ENCODE measurements around the gene TAAR2. TPM values are rescaled to one million over a fixed set of nuclear protein-coding genes. Genes with fewer than 3 reads are reported as not detected.

Gene TAAR2
- total RNA-seq, 1 experiment from 2014 or later, result not detected

- Histone ChIP-seq H3K27ac (ENCODE audit: low read depth, low read length) (no peak overlapping the region), H2AFZ (ENCODE audit: low read depth, low read length, poor library complexity, severe bottlenecking) (no peak overlapping the region), H3K4me3 (replicated peaks in 1 of 2; ENCODE audit: low read depth in 1 of 2, low read length in 2 of 2) (no peak overlapping the region), H3K4me2 (ENCODE audit: low read length) (no peak overlapping the region), H3K9ac (ENCODE audit: low read length) (no peak overlapping the region), H3K79me2 (ENCODE audit: insufficient read depth, low read length) (no peaks in the 10 kb centered on the region), H3K4me1 (ENCODE audit: control insufficient read depth in 1 of 2, insufficient read depth in 2 of 2, low read length in 2 of 2) (no peaks in the 10 kb centered on the region), H4K20me1 (ENCODE audit: insufficient read depth) (no peaks in the 10 kb centered on the region), H3K9me2 (ENCODE audit: insufficient read depth) (no peaks in the 10 kb centered on the region), H3K27me3 (ENCODE audit: insufficient read depth, low read length) (no peaks in the 10 kb centered on the region), H3K9me3 (ENCODE audit: control insufficient read depth in 1 of 2, insufficient read depth in 1 of 2, low read depth in 1 of 2, low read length in 2 of 2) (no peaks in the 10 kb centered on the region), H3K36me3 (ENCODE audit: control insufficient read depth in 1 of 2, insufficient read depth in 2 of 2, low read length in 2 of 2) (no peaks in the 10 kb centered on the region)
- ATAC-seq, result no peak
- RAD21 ChIA-PET (ENCODE audit: low non-redundant PET in 1 of 2, low total read pairs in 2 of 2, uncharacterized antibody in 2 of 2, unreplicated experiment in 2 of 2), result no interaction called here
- no TSS peak for BruUV-seq (replicated peaks)
- DNase-seq (ENCODE audit: low read depth, low spot score), result no peak
- TF ChIP-seq ATF3 (IDR thresholded peaks at IDR 0.05) (no peak), EZH2phosphoT487 (IDR thresholded peaks at IDR 0.05; ENCODE audit: borderline replicate concordance) (no peak), YY1 (IDR thresholded peaks at IDR 0.05; ENCODE audit: extremely low read depth, insufficient replicate concordance, low read depth, low read length) (no peak), POLR2AphosphoS5 (IDR thresholded peaks at IDR 0.05; ENCODE audit: low read depth, low read length) (no peak)
- TF ChIP-seq, protein P1, sequence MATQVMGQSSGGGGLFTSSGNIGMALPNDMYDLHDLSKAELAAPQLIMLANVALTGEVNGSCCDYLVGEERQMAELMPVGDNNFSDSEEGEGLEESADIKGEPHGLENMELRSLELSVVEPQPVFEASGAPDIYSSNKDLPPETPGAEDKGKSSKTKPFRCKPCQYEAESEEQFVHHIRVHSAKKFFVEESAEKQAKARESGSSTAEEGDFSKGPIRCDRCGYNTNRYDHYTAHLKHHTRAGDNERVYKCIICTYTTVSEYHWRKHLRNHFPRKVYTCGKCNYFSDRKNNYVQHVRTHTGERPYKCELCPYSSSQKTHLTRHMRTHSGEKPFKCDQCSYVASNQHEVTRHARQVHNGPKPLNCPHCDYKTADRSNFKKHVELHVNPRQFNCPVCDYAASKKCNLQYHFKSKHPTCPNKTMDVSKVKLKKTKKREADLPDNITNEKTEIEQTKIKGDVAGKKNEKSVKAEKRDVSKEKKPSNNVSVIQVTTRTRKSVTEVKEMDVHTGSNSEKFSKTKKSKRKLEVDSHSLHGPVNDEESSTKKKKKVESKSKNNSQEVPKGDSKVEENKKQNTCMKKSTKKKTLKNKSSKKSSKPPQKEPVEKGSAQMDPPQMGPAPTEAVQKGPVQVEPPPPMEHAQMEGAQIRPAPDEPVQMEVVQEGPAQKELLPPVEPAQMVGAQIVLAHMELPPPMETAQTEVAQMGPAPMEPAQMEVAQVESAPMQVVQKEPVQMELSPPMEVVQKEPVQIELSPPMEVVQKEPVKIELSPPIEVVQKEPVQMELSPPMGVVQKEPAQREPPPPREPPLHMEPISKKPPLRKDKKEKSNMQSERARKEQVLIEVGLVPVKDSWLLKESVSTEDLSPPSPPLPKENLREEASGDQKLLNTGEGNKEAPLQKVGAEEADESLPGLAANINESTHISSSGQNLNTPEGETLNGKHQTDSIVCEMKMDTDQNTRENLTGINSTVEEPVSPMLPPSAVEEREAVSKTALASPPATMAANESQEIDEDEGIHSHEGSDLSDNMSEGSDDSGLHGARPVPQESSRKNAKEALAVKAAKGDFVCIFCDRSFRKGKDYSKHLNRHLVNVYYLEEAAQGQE (IDR thresholded peaks at IDR 0.05; ENCODE audit: low read depth), result no peak
- intact Hi-C loops (cut with micrococcal nuclease), result no loop called here
- POLR2A ChIA-PET, result no interaction called here
- CTCF ChIA-PET, result no interaction called here
Measured at GRCh38 chr6:132584698-132585097, 39.4 kb downstream of the TAAR2 start.

GRCh38 chr6:132571774-132572173 is 52.3 kb downstream of the TAAR2 start:
- no peaks in the 10 kb centered on the region for H3K79me2 ChIP-seq (ENCODE audit: insufficient read depth, low read length)
- intact Hi-C loops (cut with micrococcal nuclease), result no loop called here
- no peaks in the 10 kb centered on the region for H3K9me2 ChIP-seq (ENCODE audit: insufficient read depth)
- H3K4me3 ChIP-seq (replicated peaks in 1 of 2; ENCODE audit: low read depth in 1 of 2, low read length in 2 of 2), result no peak overlapping the region
- H3K4me1 ChIP-seq (ENCODE audit: control insufficient read depth in 1 of 2, insufficient read depth in 2 of 2, low read length in 2 of 2), result no peaks in the 10 kb centered on the region
- TF ChIP-seq ZBTB33 (IDR thresholded peaks at IDR 0.05; ENCODE audit: extremely low read depth, insufficient replicate concordance, low read length) (no peak), EZH2 (IDR thresholded peaks at IDR 0.05) (no peak)
- H3K9ac ChIP-seq (ENCODE audit: low read length), result no peak overlapping the region
- no peak overlapping the region for H2AFZ ChIP-seq (ENCODE audit: low read depth, low read length, poor library complexity, severe bottlenecking)
- no TSS peak for BruUV-seq (replicated peaks)
- CTCF ChIA-PET, result no interaction called here
- RAD21 ChIA-PET (ENCODE audit: low non-redundant PET in 1 of 2, low total read pairs in 2 of 2, uncharacterized antibody in 2 of 2, unreplicated experiment in 2 of 2), result no interaction called here
- ATAC-seq (no peak), DNase-seq (ENCODE audit: low read depth, low spot score) (no peak)
- no peaks in the 10 kb centered on the region for H3K36me3 ChIP-seq (ENCODE audit: control insufficient read depth in 1 of 2, insufficient read depth in 2 of 2, low read length in 2 of 2)
- POLR2A ChIA-PET, result no interaction called here
- no peaks in the 10 kb centered on the region for H4K20me1 ChIP-seq (ENCODE audit: insufficient read depth)
- no peaks in the 10 kb centered on the region for H3K9me3 ChIP-seq (ENCODE audit: control insufficient read depth in 1 of 2, insufficient read depth in 1 of 2, low read depth in 1 of 2, low read length in 2 of 2)
- no peak overlapping the region for H3K27ac ChIP-seq (ENCODE audit: low read depth, low read length)
- no peak overlapping the region for H3K4me2 ChIP-seq (ENCODE audit: low read length)
- no peaks in the 10 kb centered on the region for H3K27me3 ChIP-seq (ENCODE audit: insufficient read depth, low read length)
